ENCODE measurements around the gene CFAP99.

DNA sequence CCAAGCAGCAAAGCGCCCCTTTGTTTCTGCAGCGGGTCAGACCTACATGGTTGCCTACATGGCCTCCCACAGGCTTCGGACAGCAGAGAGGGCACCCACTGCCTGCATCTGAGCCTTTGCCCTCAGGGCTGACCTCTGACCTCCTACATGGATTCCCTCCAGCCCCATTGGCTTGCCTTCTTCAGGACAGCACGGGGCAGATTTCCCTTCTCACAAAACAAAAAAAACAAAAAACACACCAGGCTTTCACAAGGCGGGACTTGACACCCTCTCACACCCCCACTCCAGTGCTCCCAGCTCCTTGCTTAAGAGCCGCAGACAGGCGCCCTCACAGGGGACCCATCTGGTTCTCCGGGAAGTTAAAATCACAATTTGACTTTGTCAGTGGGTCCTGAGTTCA is 33.2 kb upstream of the CFAP99 start:
- TF ChIP-seq, protein P1, sequence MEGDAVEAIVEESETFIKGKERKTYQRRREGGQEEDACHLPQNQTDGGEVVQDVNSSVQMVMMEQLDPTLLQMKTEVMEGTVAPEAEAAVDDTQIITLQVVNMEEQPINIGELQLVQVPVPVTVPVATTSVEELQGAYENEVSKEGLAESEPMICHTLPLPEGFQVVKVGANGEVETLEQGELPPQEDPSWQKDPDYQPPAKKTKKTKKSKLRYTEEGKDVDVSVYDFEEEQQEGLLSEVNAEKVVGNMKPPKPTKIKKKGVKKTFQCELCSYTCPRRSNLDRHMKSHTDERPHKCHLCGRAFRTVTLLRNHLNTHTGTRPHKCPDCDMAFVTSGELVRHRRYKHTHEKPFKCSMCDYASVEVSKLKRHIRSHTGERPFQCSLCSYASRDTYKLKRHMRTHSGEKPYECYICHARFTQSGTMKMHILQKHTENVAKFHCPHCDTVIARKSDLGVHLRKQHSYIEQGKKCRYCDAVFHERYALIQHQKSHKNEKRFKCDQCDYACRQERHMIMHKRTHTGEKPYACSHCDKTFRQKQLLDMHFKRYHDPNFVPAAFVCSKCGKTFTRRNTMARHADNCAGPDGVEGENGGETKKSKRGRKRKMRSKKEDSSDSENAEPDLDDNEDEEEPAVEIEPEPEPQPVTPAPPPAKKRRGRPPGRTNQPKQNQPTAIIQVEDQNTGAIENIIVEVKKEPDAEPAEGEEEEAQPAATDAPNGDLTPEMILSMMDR (IDR thresholded peaks at IDR 0.05): no peak
- no peak for TF ChIP-seq SIN3A (IDR thresholded peaks at IDR 0.05; ENCODE audit: borderline replicate concordance, insufficient read depth, low read depth, low read length)
- TF ChIP-seq POLR2AphosphoS5 (IDR thresholded peaks at IDR 0.05; ENCODE audit: low read depth, low read length): no peak
- TF ChIP-seq TCF7L2 (IDR thresholded peaks at IDR 0.05; ENCODE audit: low read depth, low read length): no peak

All from Panc1 (cell line).